GM12878 (cell line): ENCODE results near the gene GPC6. TPM values are rescaled to one million over a fixed set of nuclear protein-coding genes. Genes with fewer than 3 reads are reported as not detected.

Experiments
- ATAC-seq: fragments of 200-7000 bp; cut with Tn5 transposase; 3 replicates; pipeline ENCODE4 v1.9.1; 2020; ENCODE audit warnings: mild to moderate bottlenecking, moderate library complexity
- BruUV-seq: library from RNA; stranded (reverse); fragments of 400-500 nt; replicated peaks from 2 replicates; lab custom pipeline; 2021; lab: Mats Ljungman, UMichigan
- CTCF ChIA-PET: fragments of 300-600 bp; sonication (Branson Sonifier 250); formaldehyde crosslinking; extraction: SDS; loops from one replicate; lab custom pipeline; 2021; ENCODE audit warnings: inconsistent platforms; lab: Yijun Ruan, JAX
- POLR2A ChIA-PET: fragments of 350-600 bp; formaldehyde crosslinking; extraction: SDS; loops from one replicate; lab custom pipeline; 2021; ENCODE audit warnings: inconsistent platforms; lab: Charles Lee
- RAD21 ChIA-PET: fragments of 300-600 bp; sonication (Branson Sonifier 250); formaldehyde crosslinking; loops from one replicate; lab custom pipeline; 2023; ENCODE audit warnings: antibody characterized with exemption; ENCODE audit not compliant: unreplicated experiment; lab: Charles Lee
- SMC1A ChIA-PET: fragments of 300-600 bp; sonication (Branson Sonifier 250); formaldehyde crosslinking; loops from one replicate; lab custom pipeline; 2023; ENCODE audit not compliant: unreplicated experiment, uncharacterized antibody; lab: Charles Lee
- DNase-seq: peaks from one replicate; pipeline ENCODE4 v3.0.0-alpha.2; 2011; ENCODE audit warnings: low read depth, low spot score
- FAIRE-seq: peaks from 3 replicates; lab custom pipeline; 2011; peaks lifted over from hg19 to GRCh38; lab: Jason Lieb, UNC
- H2AFZ ChIP-seq: 2 replicates; pipeline ENCODE4 v1.6.0; 2011; ENCODE audit warnings: low read depth, low read length, control low read depth; ENCODE audit not compliant: control insufficient read depth
- H3K27ac ChIP-seq: 2 replicates; pipeline ENCODE4 v1.5.1; 2011; ENCODE audit warnings: control low read depth; ENCODE audit not compliant: control insufficient read depth, insufficient read depth
- H3K27me3 ChIP-seq, 2 experiments: replicated peaks in 1 of 2; 2 replicates each; pipeline versions ENCODE4 v1.6.0 to v1.6.1; 2011; ENCODE audit warnings: low read length in 1 of 2; ENCODE audit not compliant: control insufficient read depth in 2 of 2, insufficient read depth in 2 of 2
- H3K36me3 ChIP-seq, 2 experiments: 2 replicates each; pipeline ENCODE4 v1.5.1; 2011; ENCODE audit warnings: low read length in 1 of 2; ENCODE audit not compliant: control insufficient read depth in 2 of 2, insufficient read depth in 2 of 2
- H3K4me1 ChIP-seq: 2 replicates; pipeline ENCODE4 v1.6.1; 2011; ENCODE audit warnings: mild to moderate bottlenecking, low read length, moderate library complexity, mixed read lengths; ENCODE audit not compliant: control insufficient read depth, insufficient read depth
- H3K4me2 ChIP-seq: 2 replicates; pipeline ENCODE4 v1.6.0; 2011; ENCODE audit warnings: control low read depth; ENCODE audit not compliant: control insufficient read depth, insufficient read depth
- H3K4me3 ChIP-seq: fragments of 200-600 bp; sonication (generic); 2 replicates; pipeline ENCODE4 v1.5.1; 2016
- H3K79me2 ChIP-seq: 2 replicates; pipeline ENCODE4 v1.6.0; 2011; ENCODE audit warnings: low read length; ENCODE audit not compliant: control insufficient read depth, insufficient read depth
- H3K9ac ChIP-seq: 2 replicates; pipeline ENCODE4 v1.8.0; 2011; ENCODE audit warnings: low read length, control low read depth, mixed read lengths; ENCODE audit not compliant: control insufficient read depth, insufficient read depth
- H3K9me3 ChIP-seq: replicated peaks from 3 replicates; pipeline ENCODE4 v1.5.1; 2011; ENCODE audit warnings: mild to moderate bottlenecking, low read length; ENCODE audit not compliant: control insufficient read depth, insufficient read depth
- H4K20me1 ChIP-seq: 2 replicates; pipeline ENCODE4 v1.6.0; 2011; ENCODE audit not compliant: control insufficient read depth, insufficient read depth
- ATF2 ChIP-seq: IDR thresholded peaks from 2 replicates; pipeline ENCODE4 v1.6.1; 2012; ENCODE audit warnings: low read length, inconsistent platforms
- BCL11A ChIP-seq: IDR thresholded peaks from 2 replicates; pipeline ENCODE4 v1.6.1; 2011; ENCODE audit warnings: low read depth, low read length
- CBX5 ChIP-seq: sonication (generic); IDR thresholded peaks from 2 replicates; pipeline ENCODE4 v1.6.1; 2016; ENCODE audit warnings: low read depth, moderate library complexity, mild to moderate bottlenecking, inconsistent platforms
- CREM ChIP-seq: IDR thresholded peaks from 2 replicates; pipeline ENCODE4 v1.6.1; 2014; ENCODE audit warnings: antibody characterized with exemption, low read depth
- IKZF1 ChIP-seq: fragments of 450-650 bp; conservative IDR thresholded peaks from 2 replicates; pipeline ENCODE4 v1.6.1; 2017; ENCODE audit warnings: antibody characterized with exemption, mild to moderate bottlenecking
- IKZF2 ChIP-seq, 2 experiments: fragments of 450-650 bp; IDR thresholded peaks; 2 replicates each; pipeline ENCODE4 v1.6.1; 2017; ENCODE audit warnings: mild to moderate bottlenecking in 2 of 2, moderate library complexity in 2 of 2
- MYC ChIP-seq: IDR thresholded peaks from 2 replicates; pipeline ENCODE4 v1.6.1; 2011; ENCODE audit warnings: mild to moderate bottlenecking, low read length, moderate library complexity, inconsistent platforms; ENCODE audit not compliant: insufficient read depth, insufficient replicate concordance, insufficient read length, severe bottlenecking
- POLR2AphosphoS2 ChIP-seq: IDR thresholded peaks from 2 replicates; pipeline ENCODE4 v1.6.1; 2011; ENCODE audit warnings: low read depth, mild to moderate bottlenecking, low read length, improper control_type of control experiment, moderate library complexity
- POLR2AphosphoS5 ChIP-seq: IDR thresholded peaks from 2 replicates; pipeline ENCODE4 v1.6.1; 2011; ENCODE audit warnings: mild to moderate bottlenecking, low read length, inconsistent platforms
- RUNX3 ChIP-seq: IDR thresholded peaks from 2 replicates; pipeline ENCODE4 v1.6.1; 2012; ENCODE audit warnings: low read length, inconsistent platforms
- STAT1 ChIP-seq: fragments of 450-650 bp; conservative IDR thresholded peaks from 2 replicates; pipeline ENCODE4 v1.6.1; 2014; ENCODE audit warnings: antibody characterized with exemption, mild to moderate bottlenecking
- WGBS: methylation state at CpG from one replicate; pipeline ENCODE4 v1.1.6; 2016; ENCODE audit warnings: low lambda C conversion rate; ENCODE audit not compliant: insufficient replicate concordance, insufficient coverage; ENCODE audit errors: missing lambda C conversion rate; 5-methylcytosine and 5-hydroxymethylcytosine counted together
- in situ Hi-C: fragments of 300-500 bp; cut with MboI; formaldehyde crosslinking; loops from 9 replicates; pipeline ENCODE4 v1.14.3; 2018; ENCODE audit warnings: mixed read lengths
- intact Hi-C: fragments of 100-400 bp; cut with micrococcal nuclease; formaldehyde crosslinking; loops from one replicate; pipeline ENCODE4 v1.14.2; 2022; ENCODE audit not compliant: unreplicated experiment
- polyA plus RNA-seq, 11 experiments: library from polyadenylated mRNA; depleted of rRNA in 4 of 11; unstranded in 6 of 11; stranded (reverse) in 5 of 11; fragments of >200 nt; fragmentation: Nextera tagmentation in 4 of 11; fragmentation: Illumina TruSeq in 1 of 11; extraction: Ambion mirVana in 4 of 11; extraction: Trizol in 1 of 11; gene quantifications; 1 replicate in 1 of 11; 2 replicates in 10 of 11; pipeline versions ENCODE4 v1.2.1 to v1.2.3, GENCODE V29; 2011 to 2016; ENCODE audit warnings: inconsistent platforms in 2 of 11, missing spikeins in 2 of 11, low read depth in 1 of 11
- total RNA-seq, 4 experiments: library from RNA; depleted of rRNA in 3 of 4; stranded (reverse); fragments of >200 nt in 3 of 4; fragmentation: Illumina TruSeq in 1 of 4; extraction: Trizol in 1 of 4; gene quantifications; 2 replicates each; pipeline versions ENCODE4 v1.2.1 to v1.2.3, GENCODE V29; 2013 to 2021
- TF ChIP-seq, protein P1 (sequence below): fragments of 450-650 bp; IDR thresholded peaks from 2 replicates; pipeline ENCODE4 v1.6.1; 2016; ENCODE audit warnings: mild to moderate bottlenecking
- TF ChIP-seq, protein P2 (sequence below): fragments of 450-650 bp; IDR thresholded peaks from 2 replicates; pipeline ENCODE4 v1.6.1; 2016; ENCODE audit warnings: mild to moderate bottlenecking, moderate library complexity, borderline replicate concordance
- TF ChIP-seq, protein P3 (sequence below): fragments of 450-650 bp; IDR thresholded peaks from 2 replicates; pipeline ENCODE4 v1.6.1; 2014; ENCODE audit warnings: mild to moderate bottlenecking
- TF ChIP-seq, protein P4 (sequence below), 3 experiments: IDR thresholded peaks in 2 of 3; conservative IDR thresholded peaks in 1 of 3; 2 replicates each; pipeline ENCODE4 v1.5.1; 2011; ENCODE audit warnings: low read depth in 3 of 3, low read length in 3 of 3, mild to moderate bottlenecking in 3 of 3, control low read depth in 2 of 3, moderate library complexity in 2 of 3, inconsistent platforms in 1 of 3, mixed read lengths in 1 of 3; ENCODE audit not compliant: control insufficient read depth in 2 of 3, insufficient read depth in 1 of 3; ENCODE audit errors: extremely low read depth in 1 of 3

The GPC6 gene
- total and polyA plus RNA-seq, 10 of the 15 experiments (the other 5 are each of a cell fraction or from before 2014, with no cell fraction given), result 0.03 to 0.04 (median 0.03) TPM; not detected in 7

GRCh38 chr13:94198681-94199080 lies 972.1 kb downstream of the GPC6 start:
- no peaks in the 10 kb centered on the region for H3K79me2 ChIP-seq
- no peak overlapping the region for H3K9ac ChIP-seq
- in situ Hi-C loops, result no loop called here
- H3K27me3 ChIP-seq, result no peaks in the 10 kb centered on the region
- no peaks in the 10 kb centered on the region for H3K9me3 ChIP-seq
- WGBS, result 11% methylated on average over 4 of the region's 4 CpGs
- intact Hi-C loops, result loop anchor here (10.0 kb wide), 1 partner anchor 1624 kb away; no protein-coding TSS in a partner anchor
- H3K4me1 ChIP-seq, result no peaks in the 10 kb centered on the region
- no peak overlapping the region for H3K4me3 ChIP-seq
- H4K20me1 ChIP-seq, result no peaks in the 10 kb centered on the region
- DNase-seq (no peak), ATAC-seq (no peak), FAIRE-seq (no peak)
- POLR2A ChIA-PET, result no interaction called here
- no TSS peak for BruUV-seq
- no peak overlapping the region for H3K4me2 ChIP-seq
- H3K36me3 ChIP-seq, result no peaks in the 10 kb centered on the region
- no peak overlapping the region for H3K27ac ChIP-seq
- RAD21 ChIA-PET, result no interaction called here
- SMC1A ChIA-PET, result interaction anchor here (0.6 kb wide), 1 partner anchor 118 kb away, joined by 4 read pairs; no protein-coding TSS in a partner anchor
- CTCF ChIA-PET, result no interaction called here
- no peak overlapping the region for H2AFZ ChIP-seq
- TF ChIP-seq CREM (no peak), POLR2AphosphoS2 (no peak), IKZF1 (no peak), BCL11A (no peak), MYC (no peak), IKZF2 (IDR thresholded peaks at IDR 0.05) (no peak), ATF2 (no peak), CBX5 (no peak), STAT1 (no peak), POLR2AphosphoS5 (no peak), RUNX3 (no peak)
- TF ChIP-seq, protein P1, sequence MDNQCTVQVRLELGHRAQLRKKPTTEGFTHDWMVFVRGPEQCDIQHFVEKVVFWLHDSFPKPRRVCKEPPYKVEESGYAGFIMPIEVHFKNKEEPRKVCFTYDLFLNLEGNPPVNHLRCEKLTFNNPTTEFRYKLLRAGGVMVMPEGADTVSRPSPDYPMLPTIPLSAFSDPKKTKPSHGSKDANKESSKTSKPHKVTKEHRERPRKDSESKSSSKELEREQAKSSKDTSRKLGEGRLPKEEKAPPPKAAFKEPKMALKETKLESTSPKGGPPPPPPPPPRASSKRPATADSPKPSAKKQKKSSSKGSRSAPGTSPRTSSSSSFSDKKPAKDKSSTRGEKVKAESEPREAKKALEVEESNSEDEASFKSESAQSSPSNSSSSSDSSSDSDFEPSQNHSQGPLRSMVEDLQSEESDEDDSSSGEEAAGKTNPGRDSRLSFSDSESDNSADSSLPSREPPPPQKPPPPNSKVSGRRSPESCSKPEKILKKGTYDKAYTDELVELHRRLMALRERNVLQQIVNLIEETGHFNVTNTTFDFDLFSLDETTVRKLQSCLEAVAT, result no peak
- TF ChIP-seq, protein P2, sequence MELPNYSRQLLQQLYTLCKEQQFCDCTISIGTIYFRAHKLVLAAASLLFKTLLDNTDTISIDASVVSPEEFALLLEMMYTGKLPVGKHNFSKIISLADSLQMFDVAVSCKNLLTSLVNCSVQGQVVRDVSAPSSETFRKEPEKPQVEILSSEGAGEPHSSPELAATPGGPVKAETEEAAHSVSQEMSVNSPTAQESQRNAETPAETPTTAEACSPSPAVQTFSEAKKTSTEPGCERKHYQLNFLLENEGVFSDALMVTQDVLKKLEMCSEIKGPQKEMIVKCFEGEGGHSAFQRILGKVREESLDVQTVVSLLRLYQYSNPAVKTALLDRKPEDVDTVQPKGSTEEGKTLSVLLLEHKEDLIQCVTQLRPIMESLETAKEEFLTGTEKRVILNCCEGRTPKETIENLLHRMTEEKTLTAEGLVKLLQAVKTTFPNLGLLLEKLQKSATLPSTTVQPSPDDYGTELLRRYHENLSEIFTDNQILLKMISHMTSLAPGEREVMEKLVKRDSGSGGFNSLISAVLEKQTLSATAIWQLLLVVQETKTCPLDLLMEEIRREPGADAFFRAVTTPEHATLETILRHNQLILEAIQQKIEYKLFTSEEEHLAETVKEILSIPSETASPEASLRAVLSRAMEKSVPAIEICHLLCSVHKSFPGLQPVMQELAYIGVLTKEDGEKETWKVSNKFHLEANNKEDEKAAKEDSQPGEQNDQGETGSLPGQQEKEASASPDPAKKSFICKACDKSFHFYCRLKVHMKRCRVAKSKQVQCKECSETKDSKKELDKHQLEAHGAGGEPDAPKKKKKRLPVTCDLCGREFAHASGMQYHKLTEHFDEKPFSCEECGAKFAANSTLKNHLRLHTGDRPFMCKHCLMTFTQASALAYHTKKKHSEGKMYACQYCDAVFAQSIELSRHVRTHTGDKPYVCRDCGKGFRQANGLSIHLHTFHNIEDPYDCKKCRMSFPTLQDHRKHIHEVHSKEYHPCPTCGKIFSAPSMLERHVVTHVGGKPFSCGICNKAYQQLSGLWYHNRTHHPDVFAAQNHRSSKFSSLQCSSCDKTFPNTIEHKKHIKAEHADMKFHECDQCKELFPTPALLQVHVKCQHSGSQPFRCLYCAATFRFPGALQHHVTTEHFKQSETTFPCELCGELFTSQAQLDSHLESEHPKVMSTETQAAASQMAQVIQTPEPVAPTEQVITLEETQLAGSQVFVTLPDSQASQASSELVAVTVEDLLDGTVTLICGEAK, result no peak
- TF ChIP-seq, protein P3, sequence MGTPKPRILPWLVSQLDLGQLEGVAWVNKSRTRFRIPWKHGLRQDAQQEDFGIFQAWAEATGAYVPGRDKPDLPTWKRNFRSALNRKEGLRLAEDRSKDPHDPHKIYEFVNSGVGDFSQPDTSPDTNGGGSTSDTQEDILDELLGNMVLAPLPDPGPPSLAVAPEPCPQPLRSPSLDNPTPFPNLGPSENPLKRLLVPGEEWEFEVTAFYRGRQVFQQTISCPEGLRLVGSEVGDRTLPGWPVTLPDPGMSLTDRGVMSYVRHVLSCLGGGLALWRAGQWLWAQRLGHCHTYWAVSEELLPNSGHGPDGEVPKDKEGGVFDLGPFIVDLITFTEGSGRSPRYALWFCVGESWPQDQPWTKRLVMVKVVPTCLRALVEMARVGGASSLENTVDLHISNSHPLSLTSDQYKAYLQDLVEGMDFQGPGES, result no peak
- TF ChIP-seq, protein P4, sequence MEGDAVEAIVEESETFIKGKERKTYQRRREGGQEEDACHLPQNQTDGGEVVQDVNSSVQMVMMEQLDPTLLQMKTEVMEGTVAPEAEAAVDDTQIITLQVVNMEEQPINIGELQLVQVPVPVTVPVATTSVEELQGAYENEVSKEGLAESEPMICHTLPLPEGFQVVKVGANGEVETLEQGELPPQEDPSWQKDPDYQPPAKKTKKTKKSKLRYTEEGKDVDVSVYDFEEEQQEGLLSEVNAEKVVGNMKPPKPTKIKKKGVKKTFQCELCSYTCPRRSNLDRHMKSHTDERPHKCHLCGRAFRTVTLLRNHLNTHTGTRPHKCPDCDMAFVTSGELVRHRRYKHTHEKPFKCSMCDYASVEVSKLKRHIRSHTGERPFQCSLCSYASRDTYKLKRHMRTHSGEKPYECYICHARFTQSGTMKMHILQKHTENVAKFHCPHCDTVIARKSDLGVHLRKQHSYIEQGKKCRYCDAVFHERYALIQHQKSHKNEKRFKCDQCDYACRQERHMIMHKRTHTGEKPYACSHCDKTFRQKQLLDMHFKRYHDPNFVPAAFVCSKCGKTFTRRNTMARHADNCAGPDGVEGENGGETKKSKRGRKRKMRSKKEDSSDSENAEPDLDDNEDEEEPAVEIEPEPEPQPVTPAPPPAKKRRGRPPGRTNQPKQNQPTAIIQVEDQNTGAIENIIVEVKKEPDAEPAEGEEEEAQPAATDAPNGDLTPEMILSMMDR (IDR thresholded peaks at IDR 0.05 in 2 of 3, conservative IDR thresholded peaks at IDR 0.05 in 1 of 3; ENCODE audit: control insufficient read depth in 2 of 3, extremely low read depth in 1 of 3, insufficient read depth in 1 of 3, low read depth in 3 of 3, low read length in 3 of 3), result no peak
